Activated CD4-positive, alpha-beta T cell treated with anti-CD3 and anti-CD28 coated beads, Interleukin-2, Interleukin-6, amounts not matched to agents 100 ng/mL and 50 ng/mL, durations not matched to agents 16 hours and 8 hours (primary cell): ENCODE data around the gene STK39.
"Not testable (repeated sequence)": the region's sequence is repeated elsewhere in the genome, so short reads cannot be mapped to it uniquely, and the experiment has no call there.

Experiments
- DNase-seq: peaks from one replicate; pipeline ENCODE4 v3.0.0-alpha.2; 2020

Gene STK39

GRCh38 chr2:168130346-168130745 lies 117.0 kb downstream of the STK39 start:
- no peak for DNase-seq

- DNase-seq = no peak
These were observed 120.0 kb downstream of the STK39 start for GRCh38 chr2:168127371-168127770.

DNA sequence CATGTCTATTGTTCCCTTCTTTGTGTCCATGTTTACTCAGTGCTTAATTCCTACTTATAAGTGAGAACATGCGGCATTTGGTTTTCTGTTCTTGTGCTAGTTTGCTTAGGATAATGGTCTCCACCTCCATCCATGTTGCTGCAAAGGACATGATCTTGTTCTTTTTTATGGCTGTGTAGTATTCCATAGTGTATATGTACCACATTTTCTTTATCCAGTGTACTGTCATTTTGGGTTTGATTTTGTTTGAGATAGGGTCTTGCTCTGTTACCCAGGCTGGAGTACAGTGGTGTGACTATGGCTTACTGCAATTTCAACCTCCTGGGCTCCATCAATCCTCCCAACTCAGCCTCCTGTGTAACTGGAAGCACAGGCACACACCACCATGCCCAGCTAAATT lies 125.2 kb downstream of the STK39 start:
- not testable (repeated sequence) for DNase-seq

DNA sequence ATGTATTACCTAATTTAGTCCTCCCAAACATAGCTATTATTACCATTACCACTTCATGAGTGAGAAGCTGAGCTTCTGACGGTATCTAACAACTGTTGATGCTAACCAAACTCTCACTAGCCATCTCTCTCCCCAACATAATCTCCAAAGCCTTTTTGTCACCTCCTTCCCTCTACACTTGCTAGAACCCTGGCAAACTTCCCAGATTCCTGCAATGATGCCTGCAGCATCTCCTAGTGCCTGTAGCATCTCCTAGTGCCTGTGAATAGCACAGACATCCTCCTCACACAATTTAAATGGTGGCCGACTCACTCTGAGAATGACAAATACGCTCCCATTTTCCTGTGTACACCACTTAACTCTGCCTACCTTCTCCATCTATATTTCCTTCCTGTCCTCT lies 126.7 kb downstream of the STK39 start:
- DNase-seq = no peak

DNA sequence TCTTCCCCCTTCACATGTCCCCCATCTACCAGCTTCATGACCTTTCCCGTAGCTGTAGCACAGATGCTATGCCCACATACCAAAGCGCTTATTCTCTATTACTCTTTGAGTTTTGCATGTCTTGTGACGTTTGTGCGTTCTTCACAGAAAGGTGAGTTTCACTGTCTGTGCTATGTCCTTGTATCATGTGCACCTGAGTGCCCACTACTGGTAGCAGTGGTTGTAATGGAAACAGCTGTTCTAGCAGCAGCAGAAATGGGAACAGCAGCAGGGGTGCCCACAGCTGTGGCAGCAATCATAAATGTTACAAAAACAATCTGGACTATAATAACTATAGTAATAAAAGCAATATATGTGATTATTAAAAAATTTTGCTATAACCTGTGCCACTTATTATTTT lies 127.1 kb downstream of the STK39 start:
- DNase-seq = no peak

GRCh38 chr2:168119515-168120141 lies 127.8 kb downstream of the STK39 start:
- DNase-seq = peak; percentile 61

- peak; percentile 77 for DNase-seq
These were observed 128.5 kb downstream of the STK39 start for GRCh38 chr2:168118733-168119514.

DNA sequence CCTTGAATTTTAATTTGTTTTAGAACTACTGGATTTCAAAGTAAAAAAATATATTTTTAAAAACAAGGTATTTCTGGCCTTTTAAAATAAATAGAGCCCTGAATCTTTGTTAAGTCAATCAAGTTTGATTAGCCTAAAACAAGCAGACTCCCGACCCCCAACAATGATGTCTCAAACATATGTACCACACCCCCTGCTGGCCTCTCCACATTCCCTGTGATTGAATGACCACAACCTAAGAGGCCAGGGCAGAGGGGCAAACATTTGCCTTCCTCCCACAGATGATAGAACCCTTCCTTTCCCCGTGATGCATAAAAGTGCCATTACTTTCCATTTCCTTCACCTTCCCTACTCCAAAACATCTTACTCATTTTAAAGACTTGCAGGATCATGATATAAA lies 130.9 kb downstream of the STK39 start:
- DNase-seq = no peak

- no peak for DNase-seq
These were observed 132.8 kb downstream of the STK39 start for GRCh38 chr2:168114619-168115018.

DNA sequence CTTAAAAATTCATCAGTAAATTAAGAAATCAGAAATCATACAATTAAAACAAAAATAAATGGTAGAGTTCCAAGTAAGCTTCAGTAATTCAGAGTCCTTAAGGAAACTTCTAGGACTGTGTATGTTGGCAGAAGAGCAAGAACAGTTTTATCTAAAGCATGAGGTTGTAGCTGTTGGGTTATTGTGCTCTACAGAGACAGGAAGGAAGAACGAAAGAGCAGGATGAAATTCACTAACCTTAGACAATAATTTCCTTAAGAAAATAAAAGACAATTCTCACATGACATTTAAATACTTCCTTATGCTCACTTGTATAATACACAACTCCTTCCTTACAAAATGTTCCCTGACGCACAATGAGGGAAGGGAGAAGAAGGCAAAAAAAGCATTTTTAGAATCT lies 133.4 kb downstream of the STK39 start:
- no peak for DNase-seq

DNA sequence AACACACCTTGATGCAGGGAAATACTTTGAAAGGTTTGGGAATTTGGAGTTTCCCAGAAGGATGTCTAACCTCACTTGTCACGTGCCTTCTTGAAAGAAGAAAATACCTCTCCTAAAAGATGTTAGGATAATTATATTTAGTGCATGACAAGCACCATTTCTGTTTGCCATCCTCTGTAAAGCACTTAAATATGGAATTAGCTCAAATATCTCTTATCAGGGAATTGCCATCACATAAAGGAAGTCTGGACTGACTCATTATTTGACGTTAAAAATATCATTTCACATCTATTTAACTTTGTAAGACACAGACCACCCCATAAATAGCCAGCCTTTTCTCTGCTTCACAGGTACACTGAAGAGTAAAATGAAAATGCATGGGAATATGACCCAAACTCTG lies 140.1 kb downstream of the STK39 start:
- DNase-seq = no peak

DNA sequence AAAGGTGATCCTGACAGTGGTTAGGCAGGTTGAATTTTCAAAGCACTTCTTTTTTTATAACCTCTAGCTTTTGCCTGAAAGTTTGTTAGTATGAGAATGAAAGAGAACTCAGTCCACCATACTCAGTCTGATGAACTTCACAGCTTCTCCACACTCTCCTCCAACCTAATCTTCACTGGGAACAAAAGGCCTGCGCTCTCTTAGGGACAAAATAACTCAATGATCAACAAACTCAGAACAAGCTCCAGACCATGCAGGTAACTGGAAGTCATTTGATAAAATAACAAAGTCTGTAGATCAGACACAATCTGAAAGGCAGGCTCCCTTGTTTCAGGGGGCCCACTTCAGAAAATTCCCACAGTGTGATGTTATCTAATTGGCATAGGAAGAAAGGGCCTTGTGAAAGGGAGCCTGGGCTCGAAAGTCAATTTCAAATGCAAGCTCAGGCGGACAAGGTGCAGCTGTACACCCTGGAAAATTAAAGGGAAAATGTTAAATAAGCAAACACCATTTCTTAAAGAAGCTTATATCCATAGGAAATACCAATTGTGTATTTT lies 142.2 kb downstream of the STK39 start:
- no peak for DNase-seq

DNA sequence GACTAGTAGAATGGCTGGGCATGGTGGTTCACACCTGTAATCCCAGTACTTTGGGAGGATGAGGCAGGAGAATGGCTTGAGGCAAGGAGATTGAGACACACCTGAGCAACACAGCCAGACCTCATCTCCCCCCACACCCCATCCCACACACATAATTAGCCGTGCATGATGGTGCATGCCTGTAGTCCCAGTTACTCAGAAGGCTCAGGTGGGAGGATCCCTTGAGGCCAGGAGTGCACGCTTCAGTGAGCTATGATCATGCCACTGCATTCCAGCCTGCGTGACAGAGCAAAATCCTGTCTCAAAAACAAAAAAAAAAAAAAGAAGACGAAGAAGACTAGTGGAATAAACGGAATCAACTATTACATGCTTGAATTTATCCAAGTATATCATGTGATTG lies 150.0 kb downstream of the STK39 start:
- DNase-seq = no peak

GRCh38 chr2:168096158-168096557 lies 151.2 kb downstream of the STK39 start:
- no peak for DNase-seq

DNA sequence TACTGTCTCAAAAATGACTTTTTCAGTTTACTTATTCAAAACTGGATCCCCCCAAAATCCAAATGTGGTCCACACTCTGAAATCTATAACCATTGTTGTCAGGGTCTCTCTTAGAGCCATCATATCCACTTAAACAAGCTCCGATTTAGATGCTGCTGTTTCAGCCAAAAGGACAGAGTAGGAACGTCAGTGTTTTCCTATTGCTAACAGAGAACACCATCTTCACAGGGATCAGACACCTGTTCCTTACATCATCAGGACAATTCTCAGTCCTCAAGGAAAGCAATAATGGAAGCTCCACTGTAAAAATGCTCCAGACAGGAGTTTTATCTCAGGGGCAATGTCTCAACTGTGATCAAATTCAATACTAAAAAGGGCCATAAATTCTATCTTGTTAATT lies 155.4 kb downstream of the STK39 start:
- DNase-seq = no peak

DNA sequence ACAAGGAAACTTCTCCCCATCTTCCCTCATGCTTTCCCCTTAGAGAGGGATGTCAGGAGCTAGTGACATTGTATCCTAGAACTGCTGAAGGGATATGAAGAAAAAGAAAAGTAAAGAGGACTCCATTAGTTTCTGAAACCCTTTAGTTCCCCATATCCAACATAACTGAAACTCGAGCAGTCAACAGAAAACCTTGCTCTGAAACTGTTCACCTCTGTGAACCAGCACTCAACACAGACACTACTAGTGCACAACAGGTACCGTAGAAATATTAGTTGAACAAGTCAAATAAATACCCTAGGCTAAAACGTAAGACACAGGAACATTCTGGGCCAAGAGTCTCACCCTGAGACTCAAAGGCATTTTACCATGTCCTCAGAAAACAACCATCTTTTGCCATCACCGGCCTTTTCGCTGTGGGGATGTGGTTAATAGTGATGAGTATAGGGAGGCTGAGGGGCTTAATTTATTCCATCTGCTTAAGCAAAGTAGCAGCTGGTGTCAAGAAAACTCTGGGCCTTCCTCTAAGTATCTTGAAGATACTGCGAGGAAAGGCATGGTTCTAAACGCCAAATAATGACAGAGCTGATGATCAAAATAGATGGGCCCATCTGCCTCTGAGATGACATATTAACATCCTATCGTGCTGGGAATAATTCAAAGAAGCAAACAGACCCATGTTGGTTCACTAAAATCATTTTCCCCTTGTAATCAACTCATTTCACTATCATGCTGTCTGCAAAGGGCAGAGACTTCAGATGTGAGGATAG lies 156.8 kb downstream of the STK39 start:
- no peak for DNase-seq

- peak; percentile 15 for DNase-seq
These were observed 158.2 kb downstream of the STK39 start for GRCh38 chr2:168089200-168089599.

DNA sequence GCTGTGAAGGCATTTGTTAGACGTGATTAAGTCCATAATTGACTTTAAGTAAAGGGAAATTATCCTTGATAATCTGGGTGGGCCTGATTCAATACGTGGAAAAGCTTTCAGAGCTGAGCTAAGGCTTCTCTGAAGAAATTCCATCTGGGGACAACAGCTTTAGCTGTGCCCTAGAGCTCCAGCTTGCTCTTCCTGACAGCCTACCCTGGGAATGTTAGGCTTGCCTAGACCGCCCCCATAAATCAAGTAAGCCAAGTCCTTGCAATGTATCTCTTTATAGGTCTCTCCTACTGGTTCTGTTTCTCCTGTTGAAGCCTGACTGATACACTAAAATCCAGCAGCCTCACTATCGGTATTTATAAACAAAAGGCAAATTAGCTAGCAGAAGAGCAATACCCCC lies 160.0 kb downstream of the STK39 start:
- no peak for DNase-seq

- no peak for DNase-seq
These were observed 160.5 kb downstream of the STK39 start for GRCh38 chr2:168086851-168087250.

DNA sequence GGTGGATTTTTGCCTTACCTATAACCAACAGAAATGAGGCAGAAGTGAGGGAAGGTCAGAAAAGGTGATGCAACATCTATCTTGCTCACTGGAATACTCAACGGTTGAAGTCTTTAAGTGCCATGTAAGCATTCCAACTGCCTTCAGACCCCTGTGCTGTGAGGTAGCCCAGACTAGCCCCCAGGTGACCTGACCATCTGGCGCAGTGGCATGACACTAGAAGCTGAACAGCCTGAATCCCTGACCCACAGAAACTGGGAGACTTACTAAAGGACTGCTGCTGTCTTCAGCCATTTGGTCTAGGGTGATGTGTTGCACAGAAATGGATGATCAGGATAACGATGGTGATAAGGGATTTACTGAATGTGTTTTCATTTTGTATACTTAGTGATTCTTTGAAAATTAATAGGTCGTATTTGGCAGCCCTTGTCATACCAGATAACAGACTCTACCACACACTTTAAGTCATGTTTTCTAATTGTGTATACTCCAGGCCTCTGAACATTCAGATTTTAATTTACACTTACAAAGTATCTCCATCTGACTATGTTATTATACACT lies 161.5 kb downstream of the STK39 start:
- DNase-seq = no peak

DNA sequence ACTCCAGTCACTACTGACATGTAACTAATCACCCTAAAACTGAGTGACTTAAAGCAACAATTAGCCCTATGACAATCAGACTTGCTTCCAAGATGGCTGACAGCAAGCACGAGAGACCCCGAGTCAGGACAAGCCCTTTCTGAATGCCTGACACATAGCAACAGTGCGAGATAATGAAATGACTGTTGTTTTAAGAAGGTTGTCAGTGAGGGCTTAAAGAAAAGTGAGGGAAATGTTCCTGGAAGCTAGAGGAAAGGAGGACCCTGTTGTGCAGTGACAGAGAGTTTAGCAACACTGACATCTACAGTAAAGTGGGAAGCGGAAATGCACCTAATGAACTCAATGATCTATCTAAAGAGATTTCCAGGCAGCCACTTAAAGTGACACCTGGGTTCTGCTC lies 163.1 kb downstream of the STK39 start:
- DNase-seq = no peak

DNA sequence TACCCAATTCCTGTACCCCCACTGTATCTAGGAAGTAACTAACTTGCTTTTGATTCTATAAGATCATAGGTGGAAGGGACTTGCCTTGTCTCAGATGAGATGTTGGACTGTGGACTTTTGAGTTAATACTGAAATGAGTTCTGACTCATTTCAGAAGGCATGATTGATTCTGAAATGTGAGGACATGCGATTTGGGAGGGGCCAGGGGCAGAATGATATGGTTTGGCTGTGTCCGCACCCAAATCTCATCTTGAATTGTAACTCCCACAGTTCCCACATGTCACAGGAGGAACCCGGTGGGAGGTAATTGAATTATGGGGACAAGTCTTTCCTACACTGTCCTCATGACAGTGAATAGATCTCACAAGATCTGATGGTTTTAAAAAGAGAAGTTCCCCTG lies 165.9 kb downstream of the STK39 start:
- DNase-seq = peak; percentile 64

GRCh38 chr2:168079236-168079635 lies 168.2 kb downstream of the STK39 start:
- DNase-seq = no peak
